Measurements from ENCODE around the gene MTERF1. TPM values are rescaled to one million over a fixed set of nuclear protein-coding genes. Genes with fewer than 3 reads are reported as not detected.

The MTERF1 gene
- polyA plus RNA-seq, 3 donors: 3.6 to 4.6 (median 4.0) TPM

DNA sequence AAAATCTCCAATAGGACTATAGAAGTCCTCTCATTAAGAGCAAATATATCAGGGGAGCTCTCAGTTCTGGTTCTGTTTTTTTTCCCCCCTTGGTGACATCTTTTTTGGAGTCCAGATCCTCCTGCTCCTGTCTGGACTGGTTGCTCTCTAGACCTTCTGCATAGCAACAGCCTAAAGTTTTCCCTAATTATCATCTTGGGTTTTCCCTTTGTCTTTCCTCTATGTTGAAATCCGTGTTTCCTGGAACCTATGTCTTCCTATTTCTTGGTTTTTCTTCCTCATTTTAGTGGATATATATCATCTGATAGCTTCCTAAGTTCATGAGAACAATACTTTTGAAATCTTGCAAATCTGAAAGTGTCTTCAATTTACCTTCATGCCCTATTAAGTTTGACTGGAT lies 29.7 kb upstream of the MTERF1 start:
- H3K27me3 Mint-ChIP-seq (ENCODE audit: low read depth in 3 of 3): peaks cover 0 to 3% (median 0%) of the 10 kb centered on the region in 3 donors
- intact Hi-C loops (cut with micrococcal nuclease): no loop called here
- no CpG with 5 or more reads among the region's 1 CpG for WGBS (ENCODE audit: insufficient coverage)
- Histone ChIP-seq H3K9ac (ENCODE audit: insufficient read depth, low read length, poor library complexity, severe bottlenecking) (no peak overlapping the region), H3K27me3 (ENCODE audit: control insufficient read depth in 2 of 2, insufficient read depth in 2 of 2, low read length in 2 of 2) (no peaks in the 10 kb centered on the region), H3K9me3 (replicated peaks in 1 of 2; ENCODE audit: control insufficient read depth in 1 of 2, insufficient read depth in 1 of 2, low read length in 2 of 2) (no peaks in the 10 kb centered on the region), H3K36me3 (replicated peaks in 1 of 2; ENCODE audit: control insufficient read depth in 1 of 2, insufficient read depth in 2 of 2, low read length in 2 of 2) (no peaks in the 10 kb centered on the region), H3K4me3 (replicated peaks in 1 of 3; ENCODE audit: low read depth in 2 of 3, low read length in 3 of 3) (no peak overlapping the region), H3K4me2 (replicated peaks; ENCODE audit: extremely low read depth, low read length, poor library complexity, severe bottlenecking) (no peak overlapping the region), H3K27ac (ENCODE audit: low read depth in 1 of 2, low read length in 2 of 2) (no peak overlapping the region), H2AFZ (ENCODE audit: insufficient read depth, low read depth, low read length, poor library complexity, severe bottlenecking) (no peak overlapping the region), H3K79me2 (ENCODE audit: insufficient read depth, low read length) (no peaks in the 10 kb centered on the region), H3K4me1 (ENCODE audit: control insufficient read depth in 1 of 2, insufficient read depth in 2 of 2, low read length in 2 of 2) (peaks cover 0 to 6% of the 10 kb centered on the region in 2 donors), H4K20me1 (ENCODE audit: insufficient read depth, low read length) (no peaks in the 10 kb centered on the region)
- H3K9me3 Mint-ChIP-seq: peaks cover 0 to 10% (median 1%) of the 10 kb centered on the region in 7 donors
- TF ChIP-seq, protein P1, sequence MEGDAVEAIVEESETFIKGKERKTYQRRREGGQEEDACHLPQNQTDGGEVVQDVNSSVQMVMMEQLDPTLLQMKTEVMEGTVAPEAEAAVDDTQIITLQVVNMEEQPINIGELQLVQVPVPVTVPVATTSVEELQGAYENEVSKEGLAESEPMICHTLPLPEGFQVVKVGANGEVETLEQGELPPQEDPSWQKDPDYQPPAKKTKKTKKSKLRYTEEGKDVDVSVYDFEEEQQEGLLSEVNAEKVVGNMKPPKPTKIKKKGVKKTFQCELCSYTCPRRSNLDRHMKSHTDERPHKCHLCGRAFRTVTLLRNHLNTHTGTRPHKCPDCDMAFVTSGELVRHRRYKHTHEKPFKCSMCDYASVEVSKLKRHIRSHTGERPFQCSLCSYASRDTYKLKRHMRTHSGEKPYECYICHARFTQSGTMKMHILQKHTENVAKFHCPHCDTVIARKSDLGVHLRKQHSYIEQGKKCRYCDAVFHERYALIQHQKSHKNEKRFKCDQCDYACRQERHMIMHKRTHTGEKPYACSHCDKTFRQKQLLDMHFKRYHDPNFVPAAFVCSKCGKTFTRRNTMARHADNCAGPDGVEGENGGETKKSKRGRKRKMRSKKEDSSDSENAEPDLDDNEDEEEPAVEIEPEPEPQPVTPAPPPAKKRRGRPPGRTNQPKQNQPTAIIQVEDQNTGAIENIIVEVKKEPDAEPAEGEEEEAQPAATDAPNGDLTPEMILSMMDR (IDR thresholded peaks at IDR 0.05): no peak
- peak in 1 of 3 donors; percentile 52 for DNase-seq
- no peaks in the 10 kb centered on the region for H3K36me3 Mint-ChIP-seq
- H3K4me1 Mint-ChIP-seq: peaks cover 6% of the 10 kb centered on the region
- no peak overlapping the region for H3K27ac Mint-ChIP-seq
- no peak overlapping the region for H3K4me3 Mint-ChIP-seq

DNA sequence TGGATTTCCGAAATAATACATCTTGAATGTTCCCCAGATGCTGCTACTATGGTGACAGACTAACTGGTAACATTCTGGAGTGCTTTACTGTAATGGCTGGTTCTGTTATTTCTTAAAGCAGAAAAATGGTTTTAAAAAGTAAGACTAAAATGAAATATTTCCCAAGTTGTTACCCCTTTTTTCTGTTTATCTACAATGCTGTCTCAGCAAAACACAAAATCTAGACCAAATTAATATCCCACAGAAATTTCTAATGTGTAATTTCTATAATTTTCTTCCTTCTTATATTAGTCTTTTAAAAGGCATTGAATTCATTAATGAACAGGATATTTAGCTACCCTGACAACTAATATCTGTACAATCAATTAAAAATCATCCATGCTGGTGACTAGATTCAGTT lies 19.1 kb upstream of the MTERF1 start:
- WGBS (ENCODE audit: insufficient coverage): no CpG with 5 or more reads among the region's 1 CpG
- Histone ChIP-seq H3K9me3 (replicated peaks in 1 of 2; ENCODE audit: control insufficient read depth in 1 of 2, insufficient read depth in 1 of 2, low read length in 2 of 2) (no peaks in the 10 kb centered on the region), H3K79me2 (ENCODE audit: insufficient read depth, low read length) (no peaks in the 10 kb centered on the region), H3K9ac (ENCODE audit: insufficient read depth, low read length, poor library complexity, severe bottlenecking) (no peak overlapping the region), H3K4me2 (replicated peaks; ENCODE audit: extremely low read depth, low read length, poor library complexity, severe bottlenecking) (no peak overlapping the region), H3K36me3 (replicated peaks in 1 of 2; ENCODE audit: control insufficient read depth in 1 of 2, insufficient read depth in 2 of 2, low read length in 2 of 2) (no peaks in the 10 kb centered on the region), H4K20me1 (ENCODE audit: insufficient read depth, low read length) (no peaks in the 10 kb centered on the region), H2AFZ (ENCODE audit: insufficient read depth, low read depth, low read length, poor library complexity, severe bottlenecking) (no peak overlapping the region), H3K4me1 (ENCODE audit: control insufficient read depth in 1 of 2, insufficient read depth in 2 of 2, low read length in 2 of 2) (no peaks in the 10 kb centered on the region), H3K27me3 (ENCODE audit: control insufficient read depth in 2 of 2, insufficient read depth in 2 of 2, low read length in 2 of 2) (no peaks in the 10 kb centered on the region), H3K27ac (ENCODE audit: low read depth in 1 of 2, low read length in 2 of 2) (no peak overlapping the region), H3K4me3 (replicated peaks in 1 of 3; ENCODE audit: low read depth in 2 of 3, low read length in 3 of 3) (no peak overlapping the region)
- no peak overlapping the region for H3K4me3 Mint-ChIP-seq
- H3K36me3 Mint-ChIP-seq: no peaks in the 10 kb centered on the region
- no peaks in the 10 kb centered on the region for H3K4me1 Mint-ChIP-seq
- no peak overlapping the region for H3K27ac Mint-ChIP-seq
- TF ChIP-seq, protein P1 (IDR thresholded peaks at IDR 0.05): no peak
- DNase-seq: no peak
- intact Hi-C loops (cut with micrococcal nuclease): no loop called here
- peaks cover 0 to 6% (median 3%) of the 10 kb centered on the region in 7 donors for H3K9me3 Mint-ChIP-seq
- peaks cover 0 to 12% (median 2%) of the 10 kb centered on the region in 3 donors for H3K27me3 Mint-ChIP-seq (ENCODE audit: low read depth in 3 of 3)
